A549 (cell line): ENCODE results near the gene CASTOR1. TPM values are rescaled to one million over a fixed set of nuclear protein-coding genes. Genes with fewer than 3 reads are reported as not detected.

Experiments
- ATAC-seq, 2 experiments: fragments of 200-7000 bp in 1 of 2; fragments of >200 bp in 1 of 2; cut with Nextera tagmentation in 1 of 2; cut with Tn5 transposase in 1 of 2; 3 replicates each; pipeline versions ENCODE4 v1.8.0 to v1.9.1; 2018 to 2020; ENCODE audit warnings: mild to moderate bottlenecking in 1 of 2, moderate library complexity in 1 of 2
- CTCF ChIA-PET: fragments of 300-600 bp; sonication (Branson Sonifier 250); formaldehyde crosslinking; extraction: SDS; loops from one replicate; lab custom pipeline; 2021; ENCODE audit warnings: antibody characterized with exemption, inconsistent platforms; lab: Yijun Ruan, JAX
- POLR2A ChIA-PET: fragments of 350-600 bp; formaldehyde crosslinking; extraction: SDS; loops from one replicate; lab custom pipeline; 2021; ENCODE audit warnings: antibody characterized with exemption, inconsistent platforms; lab: Yijun Ruan, JAX
- DNase-seq, 2 experiments: peaks; one replicate each; pipeline versions ENCODE4 v3.0.0 to v3.0.0-alpha.2; 2011 to 2016; ENCODE audit warnings: low read depth in 1 of 2, low spot score in 1 of 2
- FAIRE-seq: peaks from 2 replicates; lab custom pipeline; 2011; peaks lifted over from hg19 to GRCh38; lab: Jason Lieb, UNC
- H3K27ac ChIP-seq, 2 experiments: fragments of >200 bp; sonication (Bioruptor Twin); formaldehyde crosslinking; 3 replicates each; pipeline ENCODE4 v1.5.1; 2016 to 2017
- H3K4me1 ChIP-seq: fragments of >200 bp; sonication (Bioruptor Twin); formaldehyde crosslinking; 3 replicates; pipeline ENCODE4 v1.6.1; 2016
- H3K4me2 ChIP-seq: fragments of >200 bp; sonication (Bioruptor Twin); formaldehyde crosslinking; 3 replicates; pipeline ENCODE4 v1.6.1; 2016
- H3K4me3 ChIP-seq: fragments of >200 bp; sonication (Bioruptor Twin); formaldehyde crosslinking; 3 replicates; pipeline ENCODE4 v1.5.1; 2016
- H3K9me3 ChIP-seq: fragments of >200 bp; sonication (Bioruptor Twin); formaldehyde crosslinking; 3 replicates; pipeline ENCODE4 v1.6.1; 2016
- BHLHE40 ChIP-seq: IDR thresholded peaks from 2 replicates; pipeline ENCODE4 v1.6.1; 2012; ENCODE audit warnings: low read depth, low read length, inconsistent platforms
- CBX2 ChIP-seq: fragments of 200-600 bp; sonication (generic); IDR thresholded peaks from 2 replicates; pipeline ENCODE4 v1.6.1; 2016; ENCODE audit warnings: low read depth, mild to moderate bottlenecking, borderline replicate concordance
- EP300 ChIP-seq, 2 experiments: fragments of >200 bp; sonication (Bioruptor Twin); formaldehyde crosslinking; IDR thresholded peaks; 2 replicates in 1 of 2; 3 replicates in 1 of 2; pipeline ENCODE4 v1.6.1; 2016 to 2017
- FOSB ChIP-seq: fragments of 250-450 bp; sonication (Bioruptor Pico); IDR thresholded peaks from 2 replicates; pipeline ENCODE4 v1.5.0; 2020; ENCODE audit warnings: mild to moderate bottlenecking, moderate library complexity
- FOSL2 ChIP-seq, 2 experiments: fragments of 450-650 bp in 1 of 2; fragments of >200 bp in 1 of 2; sonication (Bioruptor Twin) in 1 of 2; formaldehyde crosslinking; IDR thresholded peaks; 2 replicates each; pipeline versions ENCODE4 v1.5.0 to v1.6.1; 2016 to 2020; ENCODE audit warnings: mild to moderate bottlenecking in 1 of 2, moderate library complexity in 1 of 2
- FOXS1 ChIP-seq: fragments of 250-450 bp; sonication (Bioruptor Pico); IDR thresholded peaks from 2 replicates; pipeline ENCODE4 v1.5.0; 2020; ENCODE audit warnings: mild to moderate bottlenecking, moderate library complexity
- GATA3 ChIP-seq: IDR thresholded peaks from 2 replicates; pipeline ENCODE4 v1.6.1; 2012; ENCODE audit warnings: borderline replicate concordance
- HEYL ChIP-seq: fragments of 250-450 bp; sonication (Bioruptor Pico); IDR thresholded peaks from 2 replicates; pipeline ENCODE4 v1.8.0; 2021; ENCODE audit warnings: mild to moderate bottlenecking, moderate library complexity
- HOXA7 ChIP-seq: fragments of 250-450 bp; sonication (Bioruptor Pico); IDR thresholded peaks from 2 replicates; pipeline ENCODE4 v1.5.0; 2020; ENCODE audit warnings: mild to moderate bottlenecking, moderate library complexity
- HOXB13 ChIP-seq: fragments of 250-450 bp; sonication (Bioruptor Pico); IDR thresholded peaks from 2 replicates; pipeline ENCODE4 v1.5.0; 2020; ENCODE audit warnings: low read depth, mild to moderate bottlenecking, moderate library complexity
- HOXB5 ChIP-seq: fragments of 250-450 bp; sonication (Bioruptor Pico); IDR thresholded peaks from 2 replicates; pipeline ENCODE4 v1.5.0; 2020; ENCODE audit warnings: mild to moderate bottlenecking, moderate library complexity
- JUN ChIP-seq, 2 experiments: fragments of >200 bp; sonication (Bioruptor Twin); formaldehyde crosslinking; IDR thresholded peaks; 2 replicates in 1 of 2; 3 replicates in 1 of 2; pipeline ENCODE4 v1.6.1; 2016 to 2017
- JUNB ChIP-seq: fragments of >200 bp; sonication (Bioruptor Twin); formaldehyde crosslinking; IDR thresholded peaks from 2 replicates; pipeline ENCODE4 v1.6.1; 2016
- KDM5A ChIP-seq: fragments of 200-600 bp; sonication (generic); IDR thresholded peaks from 2 replicates; pipeline ENCODE4 v1.6.1; 2016; ENCODE audit warnings: antibody characterized with exemption, mild to moderate bottlenecking
- MAZ ChIP-seq: fragments of 150-350 bp; IDR thresholded peaks from 2 replicates; pipeline ENCODE4 v1.6.1; 2014; ENCODE audit warnings: antibody characterized with exemption, low read depth, low read length, borderline replicate concordance
- MYC ChIP-seq: IDR thresholded peaks from 2 replicates; pipeline ENCODE4 v1.6.1; 2012; ENCODE audit warnings: mild to moderate bottlenecking, inconsistent platforms, low read length, improper control_type of control experiment, borderline replicate concordance
- NPAS2 ChIP-seq: fragments of 250-450 bp; sonication (Bioruptor Pico); IDR thresholded peaks from 2 replicates; pipeline ENCODE4 v1.8.0; 2022; ENCODE audit warnings: mild to moderate bottlenecking, moderate library complexity, borderline replicate concordance
- RAD21 ChIP-seq, 2 experiments: fragments of >200 bp in 1 of 2; sonication (Bioruptor Twin) in 1 of 2; formaldehyde crosslinking in 1 of 2; IDR thresholded peaks in 1 of 2; conservative IDR thresholded peaks in 1 of 2; 2 replicates in 1 of 2; 3 replicates in 1 of 2; pipeline ENCODE4 v1.6.1; 2012 to 2018; ENCODE audit warnings: inconsistent platforms in 1 of 2
- RCOR1 ChIP-seq: fragments of 150-350 bp; IDR thresholded peaks from 2 replicates; pipeline ENCODE4 v1.6.1; 2014; ENCODE audit warnings: antibody characterized with exemption, low read length, low read depth
- SMC3 ChIP-seq: fragments of >200 bp; sonication (Bioruptor Twin); formaldehyde crosslinking; IDR thresholded peaks from 3 replicates; pipeline ENCODE4 v1.6.1; 2018; ENCODE audit warnings: inconsistent platforms
- TFCP2L1 ChIP-seq: fragments of 250-450 bp; sonication (Bioruptor Pico); IDR thresholded peaks from 2 replicates; pipeline ENCODE4 v1.5.0; 2021; ENCODE audit warnings: mild to moderate bottlenecking
- TP53 ChIP-seq: fragments of 250-450 bp; sonication (Bioruptor Pico); IDR thresholded peaks from 2 replicates; pipeline ENCODE4 v1.5.0; 2021; ENCODE audit warnings: mild to moderate bottlenecking, moderate library complexity
- ZNF302 ChIP-seq: fragments of 250-450 bp; sonication (Bioruptor Pico); IDR thresholded peaks from 2 replicates; pipeline ENCODE4 v1.9.0; 2021; ENCODE audit warnings: inconsistent platforms, mild to moderate bottlenecking, moderate library complexity
- WGBS: methylation state at CpG from one replicate; pipeline ENCODE4 v1.1.6; 2017; ENCODE audit errors: missing lambda C conversion rate; 5-methylcytosine and 5-hydroxymethylcytosine counted together
- polyA plus RNA-seq, 4 experiments: library from polyadenylated mRNA; depleted of rRNA in 3 of 4; stranded (reverse); fragments of >200 nt; fragmentation: RNase III in 1 of 4; extraction: RNeasy Plus Mini Kit Qiagen cat#74134 plus additional on column Dnase treatment in 1 of 4; gene quantifications; 2 replicates in 3 of 4; 3 replicates in 1 of 4; pipeline ENCODE4 v1.2.3, GENCODE V29; 2011 to 2017
- TF ChIP-seq, protein P1 (sequence below): IDR thresholded peaks from 2 replicates; pipeline ENCODE4 v1.6.1; 2012
- TF ChIP-seq, protein P2 (sequence below): IDR thresholded peaks from 2 replicates; pipeline ENCODE4 v1.6.1; 2012
- TF ChIP-seq, protein P3 (sequence below): fragments of >200 bp; sonication (Bioruptor Twin); formaldehyde crosslinking; IDR thresholded peaks from 2 replicates; pipeline ENCODE4 v1.6.1; 2016
- TF ChIP-seq, protein P4 (sequence below): fragments of >200 bp; sonication (Bioruptor Twin); formaldehyde crosslinking; IDR thresholded peaks from 3 replicates; pipeline ENCODE4 v1.6.1; 2016

Gene CASTOR1
- polyA plus RNA-seq, 2 of the 4 experiments (the other 2 are of a cell fraction): 4.7 to 12.2 TPM

DNA sequence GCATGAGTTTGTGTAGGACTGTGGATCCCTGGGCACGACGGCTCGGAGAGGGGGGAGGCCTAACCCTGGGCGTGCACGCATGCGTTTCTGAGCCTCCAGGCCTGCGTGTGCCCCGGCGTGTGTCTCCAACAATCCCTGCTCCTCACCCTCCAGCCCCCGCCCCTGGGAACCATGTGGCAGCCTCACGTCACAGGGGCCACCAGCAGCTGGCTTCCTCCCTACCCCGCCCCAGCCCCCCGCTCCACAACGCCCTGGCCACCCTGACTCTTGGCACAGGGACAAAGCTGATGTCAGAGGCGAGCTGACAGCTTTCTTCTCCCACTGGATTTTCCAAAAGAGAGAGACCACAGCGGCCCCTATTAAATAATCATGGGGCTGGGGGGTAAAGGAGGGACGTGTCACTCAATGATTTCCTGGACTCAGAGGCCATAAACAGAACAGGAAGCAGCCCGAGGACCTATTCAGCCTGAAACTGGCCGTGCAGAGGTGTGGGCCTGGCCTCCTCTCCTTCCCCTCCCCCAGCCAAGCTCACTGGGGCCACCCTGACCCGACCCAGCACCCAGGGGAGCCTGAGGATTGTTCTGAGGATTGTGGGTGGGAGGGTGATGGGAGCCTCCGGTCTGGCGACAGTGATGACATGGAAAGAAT, 36.0 kb downstream of the CASTOR1 start:
- H3K4me3 ChIP-seq: peak overlapping the region; percentile 72
- peak; percentile 62 to 93 for DNase-seq
- H3K9me3 ChIP-seq: no peaks in the 10 kb centered on the region
- H3K4me2 ChIP-seq: peak overlapping the region; percentile 99
- peaks cover 74% of the 10 kb centered on the region for H3K4me1 ChIP-seq
- CTCF ChIA-PET: interaction anchor here (0.9 to 1.0 kb wide), 2 partner anchors 43 to 145 kb away, joined by 3 to 4 read pairs; no protein-coding TSS in a partner anchor
- 0% methylated on average over 4 of the region's 22 CpGs for WGBS
- H3K27ac ChIP-seq: peak overlapping the region; percentile 99 to 100
- peak in 1 of 2 experiments; percentile 9; a peak in 3 of 6 replicates for ATAC-seq
- FAIRE-seq: no peak
- peak in 1 of 2 experiments; percentile 7; a peak in 2 of 5 replicates for TF ChIP-seq RAD21 (conservative IDR thresholded peaks at IDR 0.05 in 1 of 2, IDR thresholded peaks at IDR 0.05 in 1 of 2)
- TF ChIP-seq FOXS1 (CRISPR knock-in tag): no peak
- TF ChIP-seq ZNF302 (CRISPR knock-in tag): 0 out of 2 replicates have a peak, but pooled peaks have one; percentile 49
- TF ChIP-seq SMC3: peak; percentile 35; the same call in 2 of the 3 replicates
- TF ChIP-seq TFCP2L1 (CRISPR knock-in tag): no peak
- TF ChIP-seq HEYL (CRISPR knock-in tag): peak; percentile 71; the same call in 1 of the 2 replicates
- TF ChIP-seq CBX2: no peak
- TF ChIP-seq HOXB5 (CRISPR knock-in tag): no peak
- TF ChIP-seq JUN (IDR thresholded peaks at IDR 0.05): peak in 1 of 2 experiments; percentile 26; a peak in 4 of 5 replicates
- TF ChIP-seq, protein P1, sequence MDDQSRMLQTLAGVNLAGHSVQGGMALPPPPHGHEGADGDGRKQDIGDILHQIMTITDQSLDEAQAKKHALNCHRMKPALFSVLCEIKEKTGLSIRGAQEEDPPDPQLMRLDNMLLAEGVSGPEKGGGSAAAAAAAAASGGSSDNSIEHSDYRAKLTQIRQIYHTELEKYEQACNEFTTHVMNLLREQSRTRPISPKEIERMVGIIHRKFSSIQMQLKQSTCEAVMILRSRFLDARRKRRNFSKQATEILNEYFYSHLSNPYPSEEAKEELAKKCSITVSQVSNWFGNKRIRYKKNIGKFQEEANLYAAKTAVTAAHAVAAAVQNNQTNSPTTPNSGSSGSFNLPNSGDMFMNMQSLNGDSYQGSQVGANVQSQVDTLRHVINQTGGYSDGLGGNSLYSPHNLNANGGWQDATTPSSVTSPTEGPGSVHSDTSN: 0 out of 2 replicates have a peak, but pooled peaks have one; percentile 11
- 0 out of 2 replicates have a peak, but pooled peaks have one; percentile 17 for TF ChIP-seq FOSB
- no peak for TF ChIP-seq MAZ
- TF ChIP-seq JUNB: peak; percentile 35; the same call in 1 of the 2 replicates
- TF ChIP-seq, protein P2, sequence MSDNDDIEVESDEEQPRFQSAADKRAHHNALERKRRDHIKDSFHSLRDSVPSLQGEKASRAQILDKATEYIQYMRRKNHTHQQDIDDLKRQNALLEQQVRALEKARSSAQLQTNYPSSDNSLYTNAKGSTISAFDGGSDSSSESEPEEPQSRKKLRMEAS: peak; percentile 87
- peak; percentile 67; the same call in 1 of the 2 replicates for TF ChIP-seq HOXB13
- TF ChIP-seq EP300 (IDR thresholded peaks at IDR 0.05): peak; percentile 81 to 91; a peak in 3 of 5 replicates
- TF ChIP-seq MYC: peak; percentile 65; the same call in 1 of the 2 replicates
- TF ChIP-seq NPAS2 (CRISPR knock-in tag): no peak
- TF ChIP-seq, protein P3, sequence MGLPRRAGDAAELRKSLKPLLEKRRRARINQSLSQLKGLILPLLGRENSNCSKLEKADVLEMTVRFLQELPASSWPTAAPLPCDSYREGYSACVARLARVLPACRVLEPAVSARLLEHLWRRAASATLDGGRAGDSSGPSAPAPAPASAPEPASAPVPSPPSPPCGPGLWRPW: no peak
- no peak for TF ChIP-seq RCOR1
- no peak for TF ChIP-seq KDM5A
- TF ChIP-seq, protein P4, sequence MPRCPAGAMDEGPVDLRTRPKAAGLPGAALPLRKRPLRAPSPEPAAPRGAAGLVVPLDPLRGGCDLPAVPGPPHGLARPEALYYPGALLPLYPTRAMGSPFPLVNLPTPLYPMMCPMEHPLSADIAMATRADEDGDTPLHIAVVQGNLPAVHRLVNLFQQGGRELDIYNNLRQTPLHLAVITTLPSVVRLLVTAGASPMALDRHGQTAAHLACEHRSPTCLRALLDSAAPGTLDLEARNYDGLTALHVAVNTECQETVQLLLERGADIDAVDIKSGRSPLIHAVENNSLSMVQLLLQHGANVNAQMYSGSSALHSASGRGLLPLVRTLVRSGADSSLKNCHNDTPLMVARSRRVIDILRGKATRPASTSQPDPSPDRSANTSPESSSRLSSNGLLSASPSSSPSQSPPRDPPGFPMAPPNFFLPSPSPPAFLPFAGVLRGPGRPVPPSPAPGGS: peak; percentile 12; the same call in 1 of the 3 replicates
- TF ChIP-seq TP53: no peak
- TF ChIP-seq FOSL2 (IDR thresholded peaks at IDR 0.05): no peak
- peak; percentile 6; the same call in 1 of the 2 replicates for TF ChIP-seq FOSL2 (CRISPR knock-in tag; IDR thresholded peaks at IDR 0.05)
- 0 out of 2 replicates have a peak, but pooled peaks have one; percentile 18 for TF ChIP-seq HOXA7
- peak; percentile 11; the same call in 1 of the 2 replicates for TF ChIP-seq GATA3
- TF ChIP-seq BHLHE40: no peak
- TF ChIP-seq, all 56 proteins: peak for 16
- POLR2A ChIA-PET: interaction anchor here (0.6 to 1.4 kb wide), 4 partner anchors 18 to 341 kb away, joined by 4 to 7 read pairs (median 6); no protein-coding TSS in a partner anchor
